ENCODE results near the gene BMERB1.

DNA sequence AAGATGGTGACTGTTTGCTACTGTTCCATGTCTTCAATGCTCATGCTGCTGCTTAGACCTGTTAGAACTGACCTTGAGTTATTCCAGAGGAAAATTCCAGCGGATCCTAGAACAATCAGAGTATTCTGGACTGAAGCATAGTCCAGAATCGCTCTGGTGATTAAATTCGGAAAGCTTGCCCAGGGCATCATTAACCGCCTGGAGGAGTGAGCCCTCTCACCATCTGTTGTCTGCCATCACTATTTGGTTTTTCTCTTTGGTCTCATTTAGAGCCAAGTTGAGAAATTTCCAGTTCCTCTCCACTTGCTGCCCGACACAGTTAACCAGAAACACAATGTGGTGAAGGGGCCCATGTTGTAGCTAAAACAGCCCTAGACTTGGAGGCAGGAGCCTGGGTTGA, 104.1 kb downstream of the BMERB1 start:
- TF ChIP-seq POLR2A (IDR thresholded peaks at IDR 0.05) (no peak), POLR2AphosphoS5 (IDR thresholded peaks at IDR 0.05) (no peak)
- TF ChIP-seq, protein P1, sequence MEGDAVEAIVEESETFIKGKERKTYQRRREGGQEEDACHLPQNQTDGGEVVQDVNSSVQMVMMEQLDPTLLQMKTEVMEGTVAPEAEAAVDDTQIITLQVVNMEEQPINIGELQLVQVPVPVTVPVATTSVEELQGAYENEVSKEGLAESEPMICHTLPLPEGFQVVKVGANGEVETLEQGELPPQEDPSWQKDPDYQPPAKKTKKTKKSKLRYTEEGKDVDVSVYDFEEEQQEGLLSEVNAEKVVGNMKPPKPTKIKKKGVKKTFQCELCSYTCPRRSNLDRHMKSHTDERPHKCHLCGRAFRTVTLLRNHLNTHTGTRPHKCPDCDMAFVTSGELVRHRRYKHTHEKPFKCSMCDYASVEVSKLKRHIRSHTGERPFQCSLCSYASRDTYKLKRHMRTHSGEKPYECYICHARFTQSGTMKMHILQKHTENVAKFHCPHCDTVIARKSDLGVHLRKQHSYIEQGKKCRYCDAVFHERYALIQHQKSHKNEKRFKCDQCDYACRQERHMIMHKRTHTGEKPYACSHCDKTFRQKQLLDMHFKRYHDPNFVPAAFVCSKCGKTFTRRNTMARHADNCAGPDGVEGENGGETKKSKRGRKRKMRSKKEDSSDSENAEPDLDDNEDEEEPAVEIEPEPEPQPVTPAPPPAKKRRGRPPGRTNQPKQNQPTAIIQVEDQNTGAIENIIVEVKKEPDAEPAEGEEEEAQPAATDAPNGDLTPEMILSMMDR (IDR thresholded peaks at IDR 0.05), result no peak
